Stimulated activated CD8-positive, alpha-beta memory T cell treated with anti-CD3 and anti-CD28 coated beads, Interleukin-12 subunit alpha, Interleukin-12 subunit beta, amount 100 ng/mL, for 24 hours (primary cell): Measurements from ENCODE around the gene SLC15A5.

Source experiments
- DNase-seq: peaks from one replicate; pipeline ENCODE4 v3.0.0-alpha.2; 2020; ENCODE audit errors: extremely low read depth

SLC15A5 gene

DNA sequence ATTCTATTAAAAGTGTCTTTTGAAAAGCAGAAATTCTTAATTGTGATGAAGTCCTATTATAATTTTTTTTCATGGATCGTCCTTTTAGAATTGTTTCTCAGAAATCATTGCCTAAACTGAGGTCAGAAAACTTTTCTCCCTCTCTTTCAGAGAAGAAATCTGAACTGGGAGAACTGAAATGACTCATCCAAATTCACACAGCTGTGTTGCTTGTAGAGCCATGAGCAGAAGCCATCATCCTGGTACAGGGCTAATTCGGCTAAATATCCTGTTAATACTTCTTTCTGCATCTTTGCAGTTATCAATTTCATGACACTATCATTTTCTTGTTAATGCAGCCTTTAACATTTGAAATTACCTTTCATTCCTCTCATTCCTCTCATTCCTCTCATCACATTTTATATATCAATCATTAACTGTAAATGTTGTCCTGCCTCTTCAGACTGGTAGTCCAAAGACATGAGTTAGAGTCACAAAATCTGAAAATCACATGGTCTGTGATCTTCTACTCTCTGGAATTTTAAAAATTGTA lies 15.5 kb downstream of the SLC15A5 start:
- no peak for DNase-seq

DNA sequence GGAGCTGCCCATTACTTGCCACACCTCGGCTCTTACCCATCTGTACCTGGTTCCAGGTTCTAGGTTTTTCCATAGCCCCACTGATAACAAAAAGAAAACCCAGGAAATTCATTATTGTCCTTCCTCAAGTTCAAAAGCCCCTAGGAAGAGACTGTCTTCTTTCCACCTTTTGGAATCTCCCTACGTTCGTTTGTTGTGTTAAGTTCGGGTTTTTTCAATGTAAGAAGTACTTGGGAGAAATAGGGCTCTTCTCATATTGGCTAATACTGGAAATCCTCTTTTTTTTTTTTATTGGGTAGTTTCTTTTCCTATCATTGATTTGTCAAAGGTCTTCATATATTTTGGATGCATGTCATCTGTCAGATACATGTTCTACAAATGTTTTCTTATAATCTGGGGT lies 17.3 kb downstream of the SLC15A5 start:
- DNase-seq = no peak

DNA sequence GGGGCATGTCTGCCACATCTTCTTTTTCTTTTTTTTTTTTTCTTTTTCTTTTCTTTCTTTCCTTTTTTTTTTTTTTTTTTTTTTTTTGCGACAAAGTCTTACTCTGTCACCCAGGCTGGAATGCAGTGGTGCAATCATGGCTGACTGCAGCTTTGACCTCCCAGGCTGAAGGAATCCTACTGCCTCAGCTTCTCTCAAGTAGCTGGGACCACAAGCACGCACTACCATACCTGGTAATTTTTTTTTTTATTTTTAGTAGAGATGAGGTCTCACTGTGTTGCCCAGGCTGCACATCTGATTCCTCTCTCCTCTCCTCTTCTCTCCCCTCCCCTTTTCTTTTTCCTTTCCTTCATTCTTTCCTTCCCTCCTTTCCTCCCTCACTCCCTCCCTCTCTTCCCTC lies 18.5 kb downstream of the SLC15A5 start:
- no peak for DNase-seq

DNA sequence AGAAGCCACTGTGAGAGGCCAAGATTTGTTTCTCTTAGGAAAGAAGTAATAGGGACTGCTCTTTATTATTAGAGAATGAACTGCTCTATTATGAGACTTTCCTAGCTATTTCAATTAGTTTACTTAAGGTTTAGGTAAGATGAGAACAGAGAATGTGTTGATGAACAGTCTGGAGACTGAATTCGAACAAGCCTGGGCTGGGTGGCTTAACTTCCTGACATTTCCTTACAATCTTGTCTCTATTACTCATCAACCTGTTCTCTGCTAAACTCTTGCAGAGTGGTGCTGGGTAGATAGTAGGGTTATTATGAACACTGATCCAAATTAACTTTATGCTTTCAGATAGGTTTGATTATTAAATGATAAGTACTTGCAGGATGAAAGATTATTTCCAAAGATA lies 31.2 kb downstream of the SLC15A5 start:
- no peak for DNase-seq

GRCh38 chr12:16245209-16245608 lies 32.3 kb downstream of the SLC15A5 start:
- DNase-seq = no peak

- no peak for DNase-seq
Measured at GRCh38 chr12:16243487-16244412, 33.7 kb downstream of the SLC15A5 start.

GRCh38 chr12:16241346-16241745 lies 36.1 kb downstream of the SLC15A5 start:
- no peak for DNase-seq

DNA sequence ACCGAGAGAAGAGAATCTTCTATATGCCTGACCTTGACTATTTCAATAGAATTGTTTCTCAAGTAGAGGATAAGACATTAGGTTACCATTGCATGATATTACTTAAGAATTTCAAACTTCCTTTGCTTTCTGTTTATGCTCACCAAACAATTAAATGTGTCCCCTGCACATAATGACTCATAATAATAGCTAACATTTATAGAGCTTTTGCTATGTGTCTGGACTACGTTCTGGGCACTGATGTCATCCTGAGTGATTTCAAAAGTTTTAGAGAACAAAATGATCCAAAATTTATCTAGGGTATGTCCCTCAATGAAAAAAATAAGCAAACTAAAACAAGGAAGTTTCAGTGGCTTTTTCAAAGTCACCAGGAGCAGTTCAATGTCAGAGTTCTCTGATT lies 38.8 kb downstream of the SLC15A5 start:
- no peak for DNase-seq

DNA sequence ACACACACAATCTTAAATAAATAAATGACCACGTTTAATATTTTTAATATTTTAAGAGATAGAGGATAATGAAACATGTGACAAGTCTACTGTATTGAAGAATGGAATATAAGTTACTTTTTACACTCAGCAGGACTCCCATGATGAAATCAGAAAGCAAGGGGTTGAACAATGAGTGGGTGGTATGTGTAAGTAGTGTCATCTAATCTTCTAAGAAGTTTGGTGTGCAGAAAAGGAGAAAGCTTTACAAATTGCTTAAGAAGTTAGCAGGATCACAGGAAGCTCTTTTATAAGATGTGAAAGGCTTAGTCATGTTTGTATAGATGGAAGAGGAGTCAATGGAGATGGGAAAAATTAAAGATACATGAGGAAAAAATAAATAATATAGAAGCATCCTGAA lies 47.8 kb downstream of the SLC15A5 start:
- no peak for DNase-seq

GRCh38 chr12:16228067-16228466 lies 49.4 kb downstream of the SLC15A5 start:
- no peak for DNase-seq

GRCh38 chr12:16225692-16226091 lies 51.8 kb downstream of the SLC15A5 start:
- no peak for DNase-seq

- DNase-seq = no peak
Measured at GRCh38 chr12:16224196-16224595, 53.3 kb downstream of the SLC15A5 start.

- no peak for DNase-seq
Measured at GRCh38 chr12:16221776-16222175, 55.7 kb downstream of the SLC15A5 start.

- no peak for DNase-seq
Measured at GRCh38 chr12:16220120-16220519, 57.4 kb downstream of the SLC15A5 start.

GRCh38 chr12:16218934-16219751 lies 58.3 kb downstream of the SLC15A5 start:
- no peak for DNase-seq

GRCh38 chr12:16218234-16218633 lies 59.3 kb downstream of the SLC15A5 start:
- no peak for DNase-seq

DNA sequence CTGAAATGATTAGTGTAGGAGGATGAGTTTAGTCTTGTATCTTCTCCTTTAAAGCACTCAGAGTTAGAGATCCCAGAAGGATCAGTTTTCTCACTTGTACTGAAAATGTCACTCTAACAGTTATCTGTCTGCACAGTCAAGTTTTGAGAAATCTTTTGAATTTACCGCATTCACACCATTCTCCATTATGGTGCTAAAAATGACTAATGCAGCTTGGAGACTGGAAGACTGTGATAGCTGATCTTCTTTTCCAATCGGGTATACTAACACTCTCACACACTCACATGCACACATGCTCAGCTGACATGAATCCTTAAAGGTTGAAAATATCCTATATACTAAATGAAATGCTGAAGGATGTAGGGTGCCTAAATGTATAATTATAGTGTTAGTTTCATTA lies 65.8 kb downstream of the SLC15A5 start:
- no peak for DNase-seq

GRCh38 chr12:16198884-16199283 lies 78.6 kb downstream of the SLC15A5 start:
- DNase-seq = no peak

DNA sequence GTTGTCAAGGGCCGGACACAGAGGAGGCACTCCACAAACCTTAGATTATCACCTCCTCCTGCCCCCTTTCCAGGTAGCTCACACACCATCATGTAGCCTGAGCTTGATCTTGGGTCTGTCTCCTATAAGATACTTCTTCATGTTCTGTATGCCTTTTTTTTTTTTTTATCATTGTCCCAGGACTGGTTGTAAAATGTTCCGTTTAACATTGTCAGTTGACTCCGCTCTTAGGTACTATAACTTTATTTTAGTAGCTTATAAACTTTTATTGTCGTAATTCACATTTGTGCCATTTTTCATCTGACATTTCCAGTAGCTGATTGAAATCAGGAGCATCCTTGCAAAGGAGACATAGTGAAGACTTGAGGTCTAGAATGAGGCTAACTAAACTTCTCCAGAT lies 79.9 kb downstream of the SLC15A5 start:
- DNase-seq = no peak

DNA sequence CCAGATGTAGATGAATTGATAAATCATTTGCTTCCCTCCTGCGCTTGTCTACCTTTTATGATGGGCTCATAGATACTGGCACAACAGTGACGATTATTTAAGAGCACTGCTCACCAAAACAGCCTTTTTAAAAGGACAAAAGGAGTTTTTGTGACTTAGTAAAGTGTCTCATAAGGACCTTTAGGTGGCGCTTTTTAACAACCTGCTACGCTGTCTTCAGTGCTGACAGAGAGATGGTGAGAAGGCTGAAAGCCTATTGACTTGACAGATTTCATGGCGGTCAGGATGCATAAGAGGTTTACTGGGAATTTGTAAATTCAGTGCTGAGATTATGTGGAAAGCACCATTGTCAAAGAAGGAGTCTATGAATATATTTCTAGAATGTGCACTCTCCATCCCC lies 87.6 kb downstream of the SLC15A5 start:
- DNase-seq = no peak

GRCh38 chr12:16187660-16188059 lies 89.8 kb downstream of the SLC15A5 start:
- no peak for DNase-seq

GRCh38 chr12:16184681-16185080 lies 92.8 kb downstream of the SLC15A5 start:
- no peak for DNase-seq

GRCh38 chr12:16183541-16183940 lies 93.9 kb downstream of the SLC15A5 start:
- no peak for DNase-seq
